Measurements from ENCODE around the gene MEGF9.
A peak's percentile ranks its signal among the peaks of the same experiment; 100 is the strongest.

Gene MEGF9

DNA sequence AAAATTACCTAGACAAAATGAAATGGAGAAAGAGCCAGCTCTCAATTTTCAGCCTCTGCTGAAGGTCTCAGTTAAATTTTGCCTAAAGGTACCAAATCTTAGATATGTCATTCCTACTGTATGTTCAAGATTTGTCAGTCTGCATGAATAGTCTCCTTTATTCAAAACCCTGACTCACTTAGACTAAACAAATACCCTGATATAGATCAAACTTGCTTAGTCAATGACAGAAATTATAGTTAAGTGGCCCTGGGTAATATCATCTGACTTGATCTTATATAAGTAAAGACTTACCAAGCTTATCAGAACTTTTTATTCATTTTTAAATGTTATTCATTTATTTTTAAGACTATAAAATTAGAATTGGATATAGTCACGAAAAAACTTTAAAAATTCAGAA lies 12.2 kb downstream of the MEGF9 start:
- no peak for ATAC-seq

DNA sequence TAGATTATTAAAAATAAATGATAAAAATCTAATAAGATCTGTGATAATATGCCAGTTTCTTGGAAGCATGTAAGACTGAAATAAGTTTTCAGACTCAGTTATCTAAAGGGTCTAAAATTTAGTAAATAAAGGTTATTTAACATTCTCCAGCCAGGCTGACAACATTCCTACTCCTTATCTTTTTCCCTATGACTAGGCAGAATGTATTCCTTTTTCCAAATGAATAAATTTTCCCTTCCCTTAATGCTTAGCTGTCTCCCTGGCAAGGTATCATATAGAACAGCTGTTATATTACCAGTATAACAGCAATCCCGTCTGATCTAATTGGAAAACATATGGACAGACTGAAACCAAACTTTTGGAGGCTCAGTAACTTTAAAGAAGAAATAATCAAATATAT lies 13.0 kb downstream of the MEGF9 start:
- ATAC-seq, result no peak

- ATAC-seq, result no peak
Observed at GRCh38 chr9:120698766-120699165, 15.5 kb downstream of the MEGF9 start.

DNA sequence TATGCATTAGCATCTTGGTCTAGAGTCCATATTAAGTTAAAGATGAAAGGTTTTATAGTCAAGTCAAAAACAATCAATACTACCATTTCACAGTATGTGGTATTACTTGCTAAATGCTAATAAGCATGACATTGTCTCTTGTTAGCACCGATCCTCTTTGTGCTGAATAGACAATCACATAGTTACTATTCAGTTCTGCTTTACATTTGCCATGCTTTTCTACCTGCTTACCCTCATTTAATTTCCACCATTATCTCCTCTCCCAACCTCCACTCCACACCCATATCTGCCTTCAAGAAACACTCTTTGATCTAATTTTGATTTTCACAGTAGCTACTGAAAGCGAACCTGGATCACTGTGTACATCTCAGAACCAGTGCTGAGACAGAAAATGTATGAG lies 16.8 kb downstream of the MEGF9 start:
- no peak for ATAC-seq

- ATAC-seq, result no peak
Observed at GRCh38 chr9:120696551-120697230, 17.6 kb downstream of the MEGF9 start.

- peak; percentile 46 to 48 for ATAC-seq
Observed at GRCh38 chr9:120694559-120694958, 19.7 kb downstream of the MEGF9 start.

DNA sequence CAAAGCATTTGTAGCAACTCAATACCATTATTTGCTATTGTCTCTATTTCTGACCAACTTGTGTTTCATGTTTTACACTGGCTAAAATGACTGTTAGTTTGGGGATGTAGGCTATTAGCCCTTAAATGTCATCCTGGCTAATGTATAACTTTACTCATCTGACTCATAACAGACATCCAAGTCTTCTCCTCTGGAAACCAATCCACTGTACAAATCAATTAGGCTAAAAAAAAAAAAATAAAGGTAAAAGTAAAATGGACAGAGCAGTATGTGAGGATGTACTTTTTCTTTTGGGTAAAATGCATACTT lies 20.6 kb downstream of the MEGF9 start:
- no peak for ATAC-seq

DNA sequence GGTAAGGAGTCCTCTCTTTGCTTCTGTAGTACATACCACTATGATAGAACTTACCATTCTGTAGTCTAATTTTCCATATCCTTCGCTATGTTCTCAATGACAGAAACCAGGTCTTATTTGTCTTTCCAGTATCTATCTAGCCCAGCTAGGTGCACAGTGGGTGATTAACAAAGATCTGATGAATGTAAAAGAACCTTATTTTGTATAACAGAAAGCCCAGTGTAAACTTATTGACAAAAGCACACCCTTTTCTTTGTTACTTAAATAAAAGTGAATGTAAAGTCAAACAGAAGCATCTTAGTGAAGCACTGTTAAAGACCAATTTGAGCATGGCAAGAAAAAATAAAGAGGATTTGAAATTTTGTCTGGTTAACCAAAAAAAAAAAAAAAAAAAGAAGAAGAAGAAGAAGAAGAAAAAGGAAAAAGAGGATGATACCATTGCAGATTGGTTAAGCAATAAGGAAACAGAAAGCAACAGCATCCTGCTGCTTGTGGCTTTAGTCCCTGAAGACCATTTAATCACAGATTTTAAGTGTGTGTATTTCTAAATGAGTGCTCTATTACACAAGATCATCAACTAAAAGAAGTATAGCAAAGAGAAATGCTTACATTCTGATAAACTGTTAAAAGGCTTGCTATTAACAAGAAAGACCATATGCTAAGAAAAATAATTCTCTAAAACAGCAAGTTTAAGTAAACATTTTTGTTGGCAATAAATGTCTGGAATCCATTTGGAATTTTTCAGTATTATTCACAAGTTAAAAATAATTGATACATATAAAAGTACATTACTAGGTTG lies 21.2 kb downstream of the MEGF9 start:
- no peak for ATAC-seq

GRCh38 chr9:120690372-120690771 lies 23.9 kb downstream of the MEGF9 start:
- ATAC-seq, result no peak

- no peak for ATAC-seq
Observed at GRCh38 chr9:120689860-120690259, 24.4 kb downstream of the MEGF9 start.

DNA sequence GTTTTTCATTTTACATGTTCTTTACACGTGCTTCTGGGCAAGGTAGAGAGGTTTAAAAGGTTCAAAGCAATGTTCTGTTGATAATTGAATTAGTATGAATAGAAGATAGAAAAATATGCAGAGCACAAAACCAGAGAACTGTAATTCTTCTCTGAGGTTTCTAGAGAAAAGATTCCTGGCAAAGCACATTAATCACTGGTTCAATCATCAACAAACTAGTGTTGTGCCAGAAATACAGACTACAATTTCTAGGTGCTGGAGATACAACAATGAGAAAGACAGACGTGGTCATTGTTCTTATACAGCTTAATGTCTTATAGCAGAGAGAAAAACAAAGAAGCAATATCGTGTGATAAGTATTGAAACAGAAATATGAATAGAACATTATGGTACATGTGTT lies 25.5 kb downstream of the MEGF9 start:
- no peak for ATAC-seq

- ATAC-seq, result no peak
Observed at GRCh38 chr9:120683150-120683549, 31.1 kb downstream of the MEGF9 start.

DNA sequence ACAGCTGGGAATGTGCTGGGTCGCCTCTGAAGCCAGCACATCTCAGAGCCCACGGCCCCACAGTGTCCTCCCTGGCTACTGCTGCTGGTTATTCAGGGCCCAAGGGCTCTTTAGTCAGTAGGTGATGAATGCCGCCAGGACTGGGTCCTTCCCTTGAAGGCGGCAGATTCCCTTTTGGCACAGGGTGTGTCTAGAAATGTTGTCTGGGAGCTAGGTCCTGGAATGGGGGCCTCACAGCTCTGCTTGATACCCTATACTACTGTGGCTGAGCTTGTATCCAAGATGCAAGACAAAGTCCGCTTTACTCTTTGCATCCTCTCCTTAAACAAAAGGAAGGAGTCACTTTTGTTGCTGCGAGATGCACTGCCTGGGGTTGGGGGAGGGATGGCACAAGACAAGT lies 33.1 kb downstream of the MEGF9 start:
- no peak for ATAC-seq

GRCh38 chr9:120680579-120680978 lies 33.7 kb downstream of the MEGF9 start:
- ATAC-seq, result no peak

DNA sequence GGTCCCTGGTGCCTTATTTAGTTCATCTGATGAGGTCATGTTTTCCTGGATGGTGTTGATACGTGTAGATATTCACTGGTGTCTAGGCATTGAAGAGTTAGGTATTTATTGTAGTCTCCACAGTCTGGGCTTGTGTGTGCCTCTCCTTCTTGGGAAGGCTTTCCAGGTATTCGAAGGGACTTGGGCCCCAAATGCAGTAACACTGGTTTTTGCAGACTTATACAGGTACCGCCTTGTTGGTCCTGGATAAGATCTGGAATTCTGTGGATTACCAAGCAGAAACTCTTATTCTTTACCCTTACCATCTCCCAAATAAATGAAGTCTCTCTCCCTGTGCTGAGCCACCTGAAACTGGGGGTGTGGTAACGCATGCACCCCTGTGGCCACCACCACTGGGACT lies 34.1 kb downstream of the MEGF9 start:
- ATAC-seq, result no peak

DNA sequence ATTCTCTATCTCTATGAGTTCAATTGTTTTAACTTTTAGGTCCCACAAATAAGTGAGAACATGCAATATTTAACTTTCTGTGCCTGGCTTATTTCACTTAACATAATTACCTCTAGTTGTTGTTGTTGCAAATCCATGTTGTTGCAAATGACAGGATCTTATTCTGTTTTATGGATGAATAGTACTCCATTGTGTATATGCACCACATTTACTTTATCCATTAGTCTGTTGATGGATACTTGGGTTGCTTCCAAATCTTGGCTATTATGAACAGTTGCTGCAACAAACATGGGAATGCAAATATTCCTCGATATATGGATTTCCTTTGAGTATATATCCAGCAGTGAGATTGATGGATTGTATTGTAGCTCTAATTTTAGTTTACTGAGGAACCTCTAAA lies 36.3 kb downstream of the MEGF9 start:
- no peak for ATAC-seq

DNA sequence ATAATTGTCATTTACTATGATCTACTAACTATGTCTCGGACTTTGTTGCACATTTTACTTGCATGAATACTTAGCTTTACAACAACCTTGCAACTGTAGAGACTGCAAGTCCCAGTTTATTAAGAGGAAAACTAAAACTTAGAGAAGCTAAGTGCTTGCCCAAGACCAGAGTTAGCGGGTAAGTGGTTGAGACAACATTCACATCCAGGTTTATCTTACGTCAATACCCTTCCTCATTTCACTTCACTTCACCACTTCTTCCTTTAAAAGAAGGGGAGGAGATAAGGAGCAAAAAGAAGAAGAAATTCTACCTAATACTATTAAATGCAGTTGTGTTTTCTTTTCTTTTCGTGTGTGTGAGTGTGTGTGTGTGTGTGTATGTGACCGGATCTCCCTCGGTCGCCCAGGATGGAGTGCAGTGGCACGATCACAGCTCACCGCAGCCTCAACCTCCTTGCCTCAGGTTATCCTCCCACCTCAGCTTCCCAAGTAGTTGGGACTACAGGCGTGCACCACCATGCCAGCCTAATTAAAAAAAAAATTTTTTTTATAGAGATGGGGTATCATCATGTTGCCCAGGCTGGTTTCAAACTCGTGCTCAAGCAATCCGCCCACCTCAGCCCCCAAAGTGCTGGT lies 37.4 kb downstream of the MEGF9 start:
- ATAC-seq, result no peak

DNA sequence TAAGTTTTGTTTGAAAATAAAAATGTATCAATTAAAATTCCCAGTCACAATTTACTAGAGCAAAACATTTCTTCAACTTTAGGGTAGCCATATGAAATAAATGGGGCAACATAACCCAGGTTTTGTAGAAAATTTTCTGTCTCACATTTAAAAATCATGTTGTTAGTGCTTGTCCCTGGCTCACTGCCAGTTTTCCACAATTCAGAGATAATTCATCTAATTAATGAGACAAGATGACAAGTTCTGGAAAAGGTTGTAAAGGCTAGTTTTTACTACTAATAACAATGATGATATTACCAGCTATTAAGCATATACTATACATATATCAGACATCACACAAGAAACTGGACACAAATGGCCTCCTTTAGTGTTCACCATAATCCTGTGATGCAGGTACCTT lies 45.9 kb downstream of the MEGF9 start:
- no peak for ATAC-seq

- no peak for ATAC-seq
Observed at GRCh38 chr9:120663950-120664349, 50.3 kb downstream of the MEGF9 start.

- ATAC-seq, result no peak
Observed at GRCh38 chr9:120663380-120663779, 50.9 kb downstream of the MEGF9 start.

GRCh38 chr9:120662513-120662912 lies 51.8 kb downstream of the MEGF9 start:
- no peak for ATAC-seq

GRCh38 chr9:120659676-120660075 lies 54.6 kb downstream of the MEGF9 start:
- ATAC-seq, result no peak

DNA sequence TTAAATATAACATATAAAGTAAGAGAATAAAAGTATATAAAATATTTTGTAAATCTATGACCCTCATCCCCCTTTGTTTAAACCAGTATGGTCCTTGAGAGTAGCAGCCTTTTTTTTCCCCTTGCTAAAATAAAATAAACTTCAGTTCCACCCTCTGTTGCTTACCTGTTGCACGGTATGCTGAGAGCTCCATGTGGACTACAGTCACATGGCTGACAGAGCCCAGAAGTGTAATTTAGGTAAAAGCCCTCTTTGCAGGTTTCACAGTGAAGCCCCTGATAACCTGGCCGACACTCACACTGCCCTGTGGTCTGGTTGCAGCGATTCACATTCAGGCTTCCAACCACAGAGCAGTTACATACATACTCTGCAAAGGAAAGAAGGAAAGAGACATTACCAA lies 55.1 kb downstream of the MEGF9 start:
- ATAC-seq, result no peak

GRCh38 chr9:120655005-120655622 lies 59.2 kb downstream of the MEGF9 start:
- ATAC-seq, result peak; percentile 73 to 91
